Gastrocnemius medialis (tissue), 4 donors: Measurements from ENCODE around the gene C2orf49. TPM values are rescaled to one million over a fixed set of nuclear protein-coding genes. Genes with fewer than 3 reads are reported as not detected.
A peak's percentile ranks its signal among the peaks of the same experiment; 100 is the strongest.

Experiments
- ATAC-seq, 2 donors: fragments of 150-250 bp; one replicate each; pipeline ENCODE4 v1.9.1; 2016
- DNase-seq, 2 donors: peaks; one replicate each; pipeline ENCODE4 v3.0.0-alpha.2; 2019
- H3K27ac ChIP-seq, 4 donors: fragments of 200-600 bp; sonication (generic); 1 replicate in 1 of 4; 2 replicates in 3 of 4; pipeline ENCODE4 v1.5.1; 2016 to 2018; ENCODE audit warnings: mild to moderate bottlenecking in 2 of 4, moderate library complexity in 1 of 4
- H3K27me3 ChIP-seq, 3 donors: fragments of 200-600 bp; sonication (generic) in 2 of 3; 1 replicate in 1 of 3; 2 replicates in 2 of 3; pipeline versions ENCODE4 v1.5.1 to v1.6.0; 2016 to 2019; ENCODE audit warnings: mild to moderate bottlenecking in 1 of 3, moderate library complexity in 1 of 3
- H3K36me3 ChIP-seq, 2 donors: fragments of 200-600 bp; sonication (generic) in 1 of 2; one replicate each; pipeline ENCODE4 v1.5.1; 2017 to 2018
- H3K4me1 ChIP-seq, 2 donors: fragments of 200-600 bp; sonication (generic) in 1 of 2; one replicate each; pipeline ENCODE4 v1.5.1; 2016 to 2017; ENCODE audit warnings: mild to moderate bottlenecking in 2 of 2
- H3K4me3 ChIP-seq, 4 donors: fragments of 200-600 bp; sonication (generic) in 3 of 4; 1 replicate in 1 of 4; 2 replicates in 3 of 4; pipeline ENCODE4 v1.5.1; 2016 to 2019; ENCODE audit warnings: mild to moderate bottlenecking in 2 of 4
- H3K9me3 ChIP-seq, 3 donors: fragments of 200-600 bp; sonication (generic) in 2 of 3; 1 replicate in 1 of 3; 2 replicates in 2 of 3; pipeline ENCODE4 v1.5.1; 2016 to 2019
- POLR2A ChIP-seq, 2 donors: fragments of 450-650 bp; IDR thresholded peaks; one replicate each; pipeline ENCODE4 v1.6.1; 2017; ENCODE audit warnings: antibody characterized with exemption in 2 of 2, mild to moderate bottlenecking in 2 of 2, moderate library complexity in 2 of 2
- in situ Hi-C, 4 donors: fragments of 200-750 bp; cut with MboI; loops; one replicate each; pipeline versions ENCODE4 v1.15.0 to v1.8.0; 2017; ENCODE audit warnings: low sequenced_read_pairs in 4 of 4
- intact Hi-C: fragments of 100-400 bp; cut with DNase I; formaldehyde crosslinking; loops from one replicate; pipeline ENCODE4 v1.15.1; 2023; ENCODE audit warnings: low total_unique reads
- total RNA-seq, 4 donors: library from RNA; depleted of rRNA; stranded (reverse); fragments of >200 nt; gene quantifications; one replicate each; pipeline versions ENCODE4 v1.1.0 to v1.2.3, GENCODE V29; 2016
- TF ChIP-seq, protein P1 (sequence below), 5 experiments: fragments of 450-650 bp in 3 of 5; fragments of 200-600 bp in 2 of 5; sonication (generic) in 2 of 5; IDR thresholded peaks in 4 of 5; conservative IDR thresholded peaks in 1 of 5; 1 replicate in 4 of 5; 2 replicates in 1 of 5; pipeline ENCODE4 v1.5.1; 2016 to 2019; ENCODE audit warnings: antibody characterized with exemption in 5 of 5, mild to moderate bottlenecking in 3 of 5, moderate library complexity in 3 of 5

Gene C2orf49
- total RNA-seq, 4 donors from 2014 or later: 12.8 to 26.7 (median 18.6) TPM

DNA sequence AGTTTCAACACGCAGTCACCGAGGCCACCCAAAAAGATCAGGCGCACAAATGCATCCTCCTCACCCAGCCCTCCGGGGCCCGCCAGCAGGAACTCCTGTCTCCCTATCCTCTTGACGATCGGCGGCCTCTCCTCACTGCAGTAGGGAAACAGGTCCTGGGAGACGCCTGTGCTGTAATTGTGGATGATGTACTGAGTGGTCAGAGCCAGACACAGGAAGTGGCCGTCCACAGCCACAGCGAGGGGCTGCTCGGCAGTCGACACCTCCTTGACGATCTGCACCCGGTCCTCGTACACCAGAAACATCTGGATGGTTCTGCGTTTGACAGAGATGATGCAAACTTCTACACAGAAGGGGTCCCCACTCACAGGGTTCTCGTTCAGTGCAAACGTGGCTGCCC is 29.8 kb upstream of the C2orf49 start:
- no peaks in the 10 kb centered on the region for H3K9me3 ChIP-seq
- H3K27me3 ChIP-seq: no peaks in the 10 kb centered on the region
- peaks cover 0 to 10% of the 10 kb centered on the region in 2 donors for H3K36me3 ChIP-seq
- in situ Hi-C loops: no loop called here
- intact Hi-C loops: no loop called here
- DNase-seq: no peak
- H3K4me3 ChIP-seq: no peak overlapping the region
- H3K27ac ChIP-seq: no peak overlapping the region
- TF ChIP-seq, protein P1, sequence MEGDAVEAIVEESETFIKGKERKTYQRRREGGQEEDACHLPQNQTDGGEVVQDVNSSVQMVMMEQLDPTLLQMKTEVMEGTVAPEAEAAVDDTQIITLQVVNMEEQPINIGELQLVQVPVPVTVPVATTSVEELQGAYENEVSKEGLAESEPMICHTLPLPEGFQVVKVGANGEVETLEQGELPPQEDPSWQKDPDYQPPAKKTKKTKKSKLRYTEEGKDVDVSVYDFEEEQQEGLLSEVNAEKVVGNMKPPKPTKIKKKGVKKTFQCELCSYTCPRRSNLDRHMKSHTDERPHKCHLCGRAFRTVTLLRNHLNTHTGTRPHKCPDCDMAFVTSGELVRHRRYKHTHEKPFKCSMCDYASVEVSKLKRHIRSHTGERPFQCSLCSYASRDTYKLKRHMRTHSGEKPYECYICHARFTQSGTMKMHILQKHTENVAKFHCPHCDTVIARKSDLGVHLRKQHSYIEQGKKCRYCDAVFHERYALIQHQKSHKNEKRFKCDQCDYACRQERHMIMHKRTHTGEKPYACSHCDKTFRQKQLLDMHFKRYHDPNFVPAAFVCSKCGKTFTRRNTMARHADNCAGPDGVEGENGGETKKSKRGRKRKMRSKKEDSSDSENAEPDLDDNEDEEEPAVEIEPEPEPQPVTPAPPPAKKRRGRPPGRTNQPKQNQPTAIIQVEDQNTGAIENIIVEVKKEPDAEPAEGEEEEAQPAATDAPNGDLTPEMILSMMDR (IDR thresholded peaks at IDR 0.05 in 4 of 5, conservative IDR thresholded peaks at IDR 0.05 in 1 of 5): no peak
- no peak for TF ChIP-seq POLR2A (IDR thresholded peaks at IDR 0.05)
- ATAC-seq: no peak
- H3K4me1 ChIP-seq: peaks cover 0 to 4% of the 10 kb centered on the region in 2 donors

DNA sequence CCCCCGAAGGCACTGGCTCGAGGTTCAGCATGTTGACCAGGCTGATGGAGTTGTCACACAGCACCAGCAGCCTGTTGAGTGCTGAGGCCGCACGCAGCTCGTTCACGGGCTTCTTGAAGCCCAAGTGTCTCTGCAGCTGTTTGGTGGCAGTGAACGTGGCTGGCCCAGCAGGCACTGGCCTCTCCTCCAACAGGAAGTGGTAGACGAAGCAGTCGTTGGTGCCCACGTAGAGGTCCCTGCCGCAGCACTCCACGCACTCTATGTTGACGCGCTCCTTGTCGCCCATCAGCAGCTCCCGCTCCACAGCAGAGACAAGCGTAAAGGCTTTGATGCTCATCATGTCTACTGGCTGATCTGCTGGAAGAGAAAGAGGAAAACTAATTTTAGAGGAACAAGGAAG is 29.4 kb upstream of the C2orf49 start:
- Histone ChIP-seq H3K27me3 (no peaks in the 10 kb centered on the region), H3K4me3 (no peak overlapping the region), H3K36me3 (peaks cover 0 to 10% of the 10 kb centered on the region in 2 donors), H3K9me3 (no peaks in the 10 kb centered on the region), H3K27ac (no peak overlapping the region), H3K4me1 (peaks cover 0 to 4% of the 10 kb centered on the region in 2 donors)
- ATAC-seq (no peak), DNase-seq (no peak)
- TF ChIP-seq, protein P1 (IDR thresholded peaks at IDR 0.05 in 4 of 5, conservative IDR thresholded peaks at IDR 0.05 in 1 of 5): no peak
- in situ Hi-C loops: no loop called here
- intact Hi-C loops: no loop called here

DNA sequence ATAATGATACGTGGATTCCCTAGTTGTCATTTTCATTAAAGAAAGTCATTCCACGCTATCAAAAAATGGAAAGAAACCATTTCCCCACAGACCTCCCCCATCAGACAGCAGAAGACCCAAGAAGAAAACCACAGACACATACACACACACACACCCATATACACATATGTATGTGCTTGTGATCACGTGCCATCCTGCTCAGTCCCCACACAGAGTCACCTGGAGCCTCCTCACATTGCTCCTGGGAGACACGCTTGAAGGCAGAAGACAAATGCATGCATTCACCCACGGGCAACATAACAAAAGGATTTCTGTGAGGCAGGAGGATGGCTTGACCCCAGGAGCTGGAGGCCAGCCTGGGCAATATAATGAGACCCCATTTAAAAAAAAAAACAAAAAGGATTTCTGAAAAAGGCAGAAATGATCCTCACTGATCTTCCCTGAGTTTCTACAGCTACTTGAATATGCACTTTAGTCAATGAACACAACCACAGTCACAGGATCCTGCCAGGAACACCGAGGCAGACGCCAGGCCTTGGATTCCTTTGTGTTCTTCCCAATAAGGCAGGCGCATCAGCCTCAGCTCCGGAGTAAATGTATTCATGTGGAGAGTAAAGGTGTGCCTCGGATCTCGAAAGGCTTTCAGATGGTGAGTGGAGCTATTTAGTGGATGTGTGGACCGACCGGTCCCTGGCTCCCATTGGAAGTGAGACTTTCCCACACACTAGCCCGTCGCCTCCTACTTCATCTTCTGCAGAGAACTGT is 28.8 kb upstream of the C2orf49 start:
- no peaks in the 10 kb centered on the region for H3K27me3 ChIP-seq
- in situ Hi-C loops: no loop called here
- no peak for ATAC-seq
- TF ChIP-seq, protein P1 (IDR thresholded peaks at IDR 0.05 in 4 of 5, conservative IDR thresholded peaks at IDR 0.05 in 1 of 5): no peak
- TF ChIP-seq POLR2A (IDR thresholded peaks at IDR 0.05): no peak
- DNase-seq: no peak
- H3K4me3 ChIP-seq: no peak overlapping the region
- H3K36me3 ChIP-seq: peaks cover 0 to 10% of the 10 kb centered on the region in 2 donors
- no peaks in the 10 kb centered on the region for H3K9me3 ChIP-seq
- no peak overlapping the region for H3K27ac ChIP-seq
- intact Hi-C loops: no loop called here
- peaks cover 0 to 4% of the 10 kb centered on the region in 2 donors for H3K4me1 ChIP-seq

DNA sequence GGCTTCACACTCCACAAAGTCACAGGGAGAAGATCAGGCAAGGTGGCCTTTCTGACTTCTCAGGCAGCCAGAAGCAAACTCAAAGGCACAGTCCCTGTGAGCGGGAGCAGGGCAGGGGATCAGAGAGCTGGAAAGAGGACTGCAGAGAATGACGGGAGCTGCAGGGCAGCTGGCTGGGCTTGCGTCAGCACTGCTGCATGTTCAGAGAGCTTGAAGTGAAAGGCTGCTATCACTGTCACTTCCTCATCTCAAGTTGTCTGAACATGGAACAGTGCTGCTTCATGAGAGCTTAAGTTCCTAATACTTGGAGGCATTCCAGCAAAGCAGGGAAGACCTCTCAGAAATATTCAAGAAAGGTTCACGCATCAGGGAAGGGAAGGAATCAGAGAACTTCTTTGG is 28.2 kb upstream of the C2orf49 start:
- peaks cover 0 to 10% of the 10 kb centered on the region in 2 donors for H3K36me3 ChIP-seq
- intact Hi-C loops: no loop called here
- H3K4me1 ChIP-seq: peaks cover 0 to 4% of the 10 kb centered on the region in 2 donors
- H3K4me3 ChIP-seq: no peak overlapping the region
- in situ Hi-C loops: no loop called here
- H3K27me3 ChIP-seq: no peaks in the 10 kb centered on the region
- ATAC-seq (peak in 1 of 2 donors; percentile 36), DNase-seq (peak in 1 of 2 donors; percentile 14)
- H3K9me3 ChIP-seq: no peaks in the 10 kb centered on the region
- H3K27ac ChIP-seq: no peak overlapping the region
- no peak for TF ChIP-seq POLR2A (IDR thresholded peaks at IDR 0.05)
- TF ChIP-seq, protein P1 (IDR thresholded peaks at IDR 0.05 in 4 of 5, conservative IDR thresholded peaks at IDR 0.05 in 1 of 5): no peak
